Measurements from ENCODE around the gene A2ML1. TPM values are rescaled to one million over a fixed set of nuclear protein-coding genes. Genes with fewer than 3 reads are reported as not detected.

The A2ML1 gene
- total RNA-seq, 2 experiments from 2014 or later = not detected

GRCh38 chr12:8823565-8824300 lies 1.3 kb downstream of the A2ML1 start:
- Mint-ChIP-seq H3K4me1 (no peaks in the 10 kb centered on the region), H3K36me3 (no peaks in the 10 kb centered on the region), H3K9me3 (ENCODE audit: low read depth) (no peaks in the 10 kb centered on the region), H3K27ac (no peak overlapping the region), H3K4me3 (no peak overlapping the region), H3K27me3 (peaks cover 16% of the 10 kb centered on the region)
- CTCF ChIA-PET = no interaction called here
- ATAC-seq = no peak
- no peak for DNase-seq

- Mint-ChIP-seq H3K4me1 (no peaks in the 10 kb centered on the region), H3K9me3 (ENCODE audit: low read depth) (no peaks in the 10 kb centered on the region), H3K4me3 (no peak overlapping the region), H3K27me3 (peaks cover 16% of the 10 kb centered on the region), H3K27ac (no peak overlapping the region), H3K36me3 (no peaks in the 10 kb centered on the region)
- DNase-seq (no peak), ATAC-seq (no peak)
- CTCF ChIA-PET = no interaction called here
Observed at GRCh38 chr12:8827551-8828256, 5.3 kb downstream of the A2ML1 start.

GRCh38 chr12:8828257-8829124 lies 6.1 kb downstream of the A2ML1 start:
- CTCF ChIA-PET = no interaction called here
- no peak for ATAC-seq

GRCh38 chr12:8829125-8829518 lies 6.7 kb downstream of the A2ML1 start:
- Mint-ChIP-seq H3K27me3 (peaks cover 21% of the 10 kb centered on the region), H3K4me3 (no peak overlapping the region), H3K27ac (no peak overlapping the region), H3K9me3 (ENCODE audit: low read depth) (no peaks in the 10 kb centered on the region), H3K36me3 (no peaks in the 10 kb centered on the region), H3K4me1 (no peaks in the 10 kb centered on the region)
- ATAC-seq (no peak), DNase-seq (no peak)
- CTCF ChIA-PET = no interaction called here

More at GRCh38 chr12:8828257-8829124, 6.1 kb downstream of the A2ML1 start:
- Mint-ChIP-seq H3K4me1 (no peaks in the 10 kb centered on the region), H3K4me3 (no peak overlapping the region), H3K27ac (no peak overlapping the region), H3K36me3 (no peaks in the 10 kb centered on the region), H3K27me3 (peaks cover 18% of the 10 kb centered on the region), H3K9me3 (ENCODE audit: low read depth) (no peaks in the 10 kb centered on the region)
- no peak for DNase-seq

- DNase-seq (no peak), ATAC-seq (no peak)
- CTCF ChIA-PET = no interaction called here
- H3K36me3 Mint-ChIP-seq = no peaks in the 10 kb centered on the region
- H3K4me1 Mint-ChIP-seq = no peaks in the 10 kb centered on the region
- no peaks in the 10 kb centered on the region for H3K9me3 Mint-ChIP-seq (ENCODE audit: low read depth)
- no peak overlapping the region for H3K27ac Mint-ChIP-seq
- H3K27me3 Mint-ChIP-seq = peaks cover 22% of the 10 kb centered on the region
- no peak overlapping the region for H3K4me3 Mint-ChIP-seq
Observed at GRCh38 chr12:8829621-8830020, 7.2 kb downstream of the A2ML1 start.

- H3K4me3 Mint-ChIP-seq = no peak overlapping the region
- no peaks in the 10 kb centered on the region for H3K9me3 Mint-ChIP-seq (ENCODE audit: low read depth)
- ATAC-seq = no peak
- peaks cover 20% of the 10 kb centered on the region for H3K27me3 Mint-ChIP-seq
- no peaks in the 10 kb centered on the region for H3K36me3 Mint-ChIP-seq
- H3K27ac Mint-ChIP-seq = no peak overlapping the region
- H3K4me1 Mint-ChIP-seq = no peaks in the 10 kb centered on the region
- DNase-seq = no peak
- CTCF ChIA-PET = interaction anchor here (0.9 to 1.3 kb wide), 2 partner anchors 59 to 174 kb away, joined by 3 to 4 read pairs; no protein-coding TSS in a partner anchor
Observed at GRCh38 chr12:8831116-8831515, 8.7 kb downstream of the A2ML1 start.

- no peak for DNase-seq
- Mint-ChIP-seq H3K4me3 (no peak overlapping the region), H3K4me1 (no peaks in the 10 kb centered on the region), H3K36me3 (no peaks in the 10 kb centered on the region), H3K27me3 (peaks cover 18% of the 10 kb centered on the region), H3K9me3 (ENCODE audit: low read depth) (no peaks in the 10 kb centered on the region), H3K27ac (no peak overlapping the region)
- CTCF ChIA-PET = no interaction called here
- ATAC-seq = no peak
Observed at GRCh38 chr12:8832500-8832899, 10.1 kb downstream of the A2ML1 start.

- no peak overlapping the region for H3K27ac Mint-ChIP-seq
- CTCF ChIA-PET = no interaction called here
- ATAC-seq (no peak), DNase-seq (no peak)
- H3K9me3 Mint-ChIP-seq (ENCODE audit: low read depth) = no peaks in the 10 kb centered on the region
- H3K27me3 Mint-ChIP-seq = peaks cover 18% of the 10 kb centered on the region
- H3K4me3 Mint-ChIP-seq = no peak overlapping the region
- H3K4me1 Mint-ChIP-seq = no peaks in the 10 kb centered on the region
- no peaks in the 10 kb centered on the region for H3K36me3 Mint-ChIP-seq
Observed at GRCh38 chr12:8834230-8834629, 11.8 kb downstream of the A2ML1 start.

- ATAC-seq = no peak
- Mint-ChIP-seq H3K27ac (no peak overlapping the region), H3K9me3 (ENCODE audit: low read depth) (no peaks in the 10 kb centered on the region), H3K4me1 (no peaks in the 10 kb centered on the region), H3K36me3 (no peaks in the 10 kb centered on the region), H3K4me3 (no peak overlapping the region), H3K27me3 (peaks cover 18% of the 10 kb centered on the region)
- no peak for DNase-seq
- CTCF ChIA-PET = no interaction called here
Observed at GRCh38 chr12:8837291-8837690, 14.9 kb downstream of the A2ML1 start.

- Mint-ChIP-seq H3K9me3 (ENCODE audit: low read depth) (no peaks in the 10 kb centered on the region), H3K27ac (no peak overlapping the region), H3K36me3 (no peaks in the 10 kb centered on the region), H3K4me3 (no peak overlapping the region), H3K27me3 (peaks cover 4% of the 10 kb centered on the region), H3K4me1 (no peaks in the 10 kb centered on the region)
- no peak for ATAC-seq
- CTCF ChIA-PET = interaction anchor here (1.1 kb wide), 1 partner anchor 183 kb away, joined by 3 read pairs; no protein-coding TSS in a partner anchor
- DNase-seq = no peak
Observed at GRCh38 chr12:8840321-8840720, 17.9 kb downstream of the A2ML1 start.

- Mint-ChIP-seq H3K4me1 (no peaks in the 10 kb centered on the region), H3K36me3 (no peaks in the 10 kb centered on the region), H3K4me3 (no peak overlapping the region), H3K27me3 (peaks cover 2% of the 10 kb centered on the region), H3K27ac (no peak overlapping the region), H3K9me3 (ENCODE audit: low read depth) (no peaks in the 10 kb centered on the region)
- CTCF ChIA-PET = interaction anchor here (1.1 kb wide), 1 partner anchor 184 kb away, joined by 3 read pairs; no protein-coding TSS in a partner anchor
- ATAC-seq (no peak), DNase-seq (no peak)
Observed at GRCh38 chr12:8840938-8841633, 18.7 kb downstream of the A2ML1 start.

- Mint-ChIP-seq H3K36me3 (no peaks in the 10 kb centered on the region), H3K27ac (no peak overlapping the region), H3K9me3 (ENCODE audit: low read depth) (no peaks in the 10 kb centered on the region), H3K4me3 (no peak overlapping the region), H3K4me1 (no peaks in the 10 kb centered on the region), H3K27me3 (peaks cover under 1% of the 10 kb centered on the region)
- CTCF ChIA-PET = no interaction called here
- no peak for DNase-seq
- no peak for ATAC-seq
Observed at GRCh38 chr12:8841778-8842177, 19.4 kb downstream of the A2ML1 start.

GRCh38 chr12:8844665-8845064 lies 22.2 kb downstream of the A2ML1 start:
- DNase-seq (no peak), ATAC-seq (no peak)
- Mint-ChIP-seq H3K36me3 (no peaks in the 10 kb centered on the region), H3K4me1 (no peaks in the 10 kb centered on the region), H3K9me3 (ENCODE audit: low read depth) (no peaks in the 10 kb centered on the region), H3K27me3 (no peaks in the 10 kb centered on the region), H3K4me3 (no peak overlapping the region), H3K27ac (no peak overlapping the region)
- CTCF ChIA-PET = interaction anchor here (0.6 to 0.9 kb wide), 2 partner anchors 46 to 170 kb away, joined by 3 to 4 read pairs; no protein-coding TSS in a partner anchor
